WTC11 (cell line): ENCODE data around the gene IRX1.

ENCODE experiments used
- CTCF ChIP-seq: fragments of 200-600 bp; IDR thresholded peaks from 2 replicates; pipeline ENCODE4 v1.8.0; 2022; ENCODE audit warnings: antibody characterized with exemption
- ELF4 ChIP-seq: sonication (generic); formaldehyde crosslinking; IDR thresholded peaks from 2 replicates; pipeline ENCODE4 v1.8.1; 2022; ENCODE audit warnings: low read depth, mild to moderate bottlenecking, moderate library complexity, missing genetic modification reagents
- EMX1 ChIP-seq: fragments of 250-450 bp; sonication (Bioruptor Pico); IDR thresholded peaks from 2 replicates; pipeline ENCODE4 v1.8.0; 2021; ENCODE audit warnings: mild to moderate bottlenecking
- ESRRA ChIP-seq: sonication (generic); formaldehyde crosslinking; IDR thresholded peaks from 2 replicates; pipeline ENCODE4 v1.8.1; 2022; ENCODE audit warnings: mild to moderate bottlenecking, missing genetic modification reagents, borderline replicate concordance
- HMGA2 ChIP-seq: fragments of 250-450 bp; sonication (Bioruptor Pico); IDR thresholded peaks from 2 replicates; pipeline ENCODE4 v1.4.0; 2021; ENCODE audit warnings: mild to moderate bottlenecking, moderate library complexity
- IRF1 ChIP-seq: sonication (generic); formaldehyde crosslinking; IDR thresholded peaks from 2 replicates; pipeline ENCODE4 v1.8.0; 2023; ENCODE audit warnings: missing genetic modification reagents
- USF2 ChIP-seq: sonication (generic); formaldehyde crosslinking; IDR thresholded peaks from 2 replicates; pipeline ENCODE4 v1.8.1; 2023; ENCODE audit warnings: mild to moderate bottlenecking, missing genetic modification reagents, moderate library complexity
- ZNF138 ChIP-seq: sonication (generic); formaldehyde crosslinking; conservative IDR thresholded peaks from 2 replicates; pipeline ENCODE4 v1.8.1; 2022; ENCODE audit warnings: mild to moderate bottlenecking, moderate library complexity, missing genetic modification reagents

GRCh38 chr5:3634061-3634460, 38.4 kb downstream of the IRX1 start:
- no peak for TF ChIP-seq IRF1
- no peak for TF ChIP-seq CTCF
- no peak for TF ChIP-seq ELF4 (CRISPR knock-in tag)
- no peak for TF ChIP-seq HMGA2
- TF ChIP-seq ESRRA (CRISPR knock-in tag), result no peak
- TF ChIP-seq ZNF138 (CRISPR knock-in tag), result no peak
- no peak for TF ChIP-seq EMX1 (CRISPR knock-in tag)
- TF ChIP-seq USF2, result no peak
